HepG2 (cell line): ENCODE measurements around the gene CHST13. TPM values are rescaled to one million over a fixed set of nuclear protein-coding genes. Genes with fewer than 3 reads are reported as not detected.

Experiments used
- ATAC-seq: fragments of 200-7000 bp; cut with Tn5 transposase; 3 replicates; pipeline ENCODE4 v1.9.1; 2020; ENCODE audit warnings: mild to moderate bottlenecking, moderate library complexity
- BruUV-seq: library from RNA; stranded (reverse); fragments of 400-500 nt; replicated peaks from 2 replicates; lab custom pipeline; 2021; lab: Mats Ljungman, UMichigan
- CTCF ChIA-PET: fragments of 300-600 bp; formaldehyde crosslinking; extraction: SDS; loops from one replicate; lab custom pipeline; 2021; ENCODE audit warnings: low total read pairs, inconsistent platforms, low intra/inter-chr PET ratio; lab: Yijun Ruan, JAX
- POLR2A ChIA-PET: fragments of 350-600 bp; sonication (Branson Sonifier 250); formaldehyde crosslinking; loops from one replicate; lab custom pipeline; 2020; ENCODE audit warnings: antibody characterized with exemption, inconsistent platforms; lab: Yijun Ruan, JAX
- DNase-seq: peaks from one replicate; pipeline ENCODE4 v3.0.0-alpha.2; 2015; ENCODE audit warnings: low spot score
- FAIRE-seq: peaks from 3 replicates; lab custom pipeline; 2011; peaks lifted over from hg19 to GRCh38; lab: Jason Lieb, UNC
- H2AFZ ChIP-seq: one replicate; pipeline ENCODE4 v1.6.1; 2011; ENCODE audit warnings: low read length, inconsistent platforms
- H3K27ac ChIP-seq: fragments of 300-600 bp; 3 replicates; pipeline ENCODE4 v1.8.0; 2011; ENCODE audit warnings: mixed run types, mild to moderate bottlenecking, mixed read lengths, low read length, inconsistent platforms; ENCODE audit not compliant: insufficient read depth; ENCODE audit errors: extremely low read length
- H3K27me3 ChIP-seq, 2 experiments: fragments of 200-600 bp in 1 of 2; 2 replicates in 1 of 2; 3 replicates in 1 of 2; pipeline versions ENCODE4 v1.6.0 to v1.8.0; 2011; ENCODE audit warnings: low read length in 2 of 2, mild to moderate bottlenecking in 2 of 2, moderate library complexity in 2 of 2, inconsistent platforms in 1 of 2; ENCODE audit not compliant: insufficient read depth in 2 of 2, control insufficient read depth in 1 of 2
- H3K36me3 ChIP-seq, 2 experiments: fragments of 200-600 bp in 1 of 2; replicated peaks in 1 of 2; 2 replicates in 1 of 2; 3 replicates in 1 of 2; pipeline versions ENCODE4 v1.5.1 to v1.8.0; 2011; ENCODE audit warnings: low read length in 2 of 2, inconsistent platforms in 1 of 2; ENCODE audit not compliant: insufficient read depth in 2 of 2, control insufficient read depth in 1 of 2
- H3K4me1 ChIP-seq: 2 replicates; pipeline ENCODE4 v1.5.1; 2012; ENCODE audit warnings: low read length, inconsistent platforms; ENCODE audit not compliant: insufficient read depth
- H3K4me2 ChIP-seq: 2 replicates; pipeline ENCODE4 v1.6.0; 2011; ENCODE audit warnings: low read depth, low read length, inconsistent platforms
- H3K4me3 ChIP-seq, 3 experiments: fragments of 200-600 bp in 1 of 3; sonication (generic), shearing (Covaris generic) in 1 of 3; replicated peaks in 1 of 3; 2 replicates each; pipeline ENCODE4 v1.5.1; 2011 to 2016; ENCODE audit warnings: low read length in 3 of 3, inconsistent platforms in 2 of 3, low read depth in 2 of 3, mild to moderate bottlenecking in 2 of 3, control low read depth in 1 of 3, mixed read lengths in 1 of 3; ENCODE audit not compliant: insufficient read depth in 1 of 3
- H3K79me2 ChIP-seq: one replicate; pipeline ENCODE4 v1.6.1; 2011; ENCODE audit warnings: low read length, inconsistent platforms; ENCODE audit not compliant: insufficient read depth
- H3K9ac ChIP-seq: 2 replicates; pipeline ENCODE4 v1.6.0; 2011; ENCODE audit warnings: mild to moderate bottlenecking, low read depth, low read length, inconsistent platforms; ENCODE audit not compliant: insufficient read depth
- H3K9me3 ChIP-seq: 2 replicates; pipeline ENCODE4 v1.5.1; 2012; ENCODE audit warnings: mild to moderate bottlenecking, low read length
- H4K20me1 ChIP-seq: 2 replicates; pipeline ENCODE4 v1.6.0; 2011; ENCODE audit warnings: inconsistent platforms, mild to moderate bottlenecking, low read length, moderate library complexity; ENCODE audit not compliant: insufficient read depth
- AFF4 ChIP-seq: sonication (generic); formaldehyde crosslinking; IDR thresholded peaks from 2 replicates; pipeline ENCODE4 v1.4.0; 2020; ENCODE audit warnings: missing genetic modification reagents
- CENPBD1 ChIP-seq: sonication (generic); formaldehyde crosslinking; IDR thresholded peaks from 2 replicates; pipeline ENCODE4 v1.8.0; 2022; ENCODE audit warnings: missing genetic modification reagents, low read depth, mild to moderate bottlenecking, borderline replicate concordance
- HNF1A ChIP-seq, 2 experiments: sonication (generic) in 1 of 2; formaldehyde crosslinking in 1 of 2; IDR thresholded peaks; 2 replicates each; pipeline versions ENCODE4 v1.4.0 to v1.6.1; 2016 to 2020; ENCODE audit warnings: borderline replicate concordance in 1 of 2, low read depth in 1 of 2, mild to moderate bottlenecking in 1 of 2, missing genetic modification reagents in 1 of 2
- MTF2 ChIP-seq: sonication (generic); formaldehyde crosslinking; IDR thresholded peaks from 2 replicates; pipeline ENCODE4 v1.5.0; 2020; ENCODE audit warnings: missing genetic modification reagents, borderline replicate concordance
- PPARG ChIP-seq: conservative IDR thresholded peaks from 2 replicates; pipeline ENCODE4 v1.6.1; 2016; ENCODE audit warnings: missing biosample characterization, missing genetic modification reagents
- SAP130 ChIP-seq: IDR thresholded peaks from 2 replicates; pipeline ENCODE4 v1.6.1; 2016; ENCODE audit warnings: low read depth
- SMARCC2 ChIP-seq: fragments of 450-650 bp; IDR thresholded peaks from 2 replicates; pipeline ENCODE4 v1.6.1; 2017; ENCODE audit warnings: antibody characterized with exemption, mild to moderate bottlenecking
- TEAD2 ChIP-seq: sonication (generic); formaldehyde crosslinking; IDR thresholded peaks from 2 replicates; pipeline ENCODE4 v1.9.0; 2021; ENCODE audit warnings: missing genetic modification reagents
- ZBTB26 ChIP-seq: IDR thresholded peaks from 2 replicates; pipeline ENCODE4 v1.6.1; 2016; ENCODE audit warnings: missing compliant biosample characterization, missing genetic modification reagents, borderline replicate concordance
- ZNF260 ChIP-seq: sonication (generic); formaldehyde crosslinking; IDR thresholded peaks from 2 replicates; pipeline ENCODE4 v1.4.0; 2020; ENCODE audit warnings: missing genetic modification reagents, low read depth, mild to moderate bottlenecking, borderline replicate concordance
- ZNF512B ChIP-seq: sonication (generic); formaldehyde crosslinking; IDR thresholded peaks from 2 replicates; pipeline ENCODE4 v1.5.1; 2020; ENCODE audit warnings: missing genetic modification reagents, mild to moderate bottlenecking, borderline replicate concordance
- WGBS: methylation state at CpG from one replicate; pipeline ENCODE4 v1.1.6; 2017; ENCODE audit warnings: low lambda C conversion rate; 5-methylcytosine and 5-hydroxymethylcytosine counted together
- in situ Hi-C: cut with HindIII; loops from 2 replicates; pipeline ENCODE4 v1.10.0; 2017; ENCODE audit warnings: low pct_unique_long_range_greater_than_20kb; ENCODE audit not compliant: extremely low pct_ligation_motif_present
- intact Hi-C: fragments of 100-400 bp; cut with micrococcal nuclease; formaldehyde crosslinking; loops from one replicate; pipeline ENCODE4 v1.10.0; 2022; ENCODE audit not compliant: unreplicated experiment
- polyA plus RNA-seq, 8 experiments: library from polyadenylated mRNA; depleted of rRNA in 3 of 8; stranded (reverse) in 7 of 8; unstranded in 1 of 8; fragments of >200 nt; fragmentation: Illumina TruSeq in 4 of 8; extraction: Trizol in 4 of 8; gene quantifications; 2 replicates each; pipeline versions ENCODE4 v1.2.1 to v1.2.3, GENCODE V29; 2011 to 2016; ENCODE audit warnings: low read depth in 4 of 8, missing spikeins in 1 of 8, mixed read lengths in 1 of 8; ENCODE audit not compliant: insufficient read depth in 1 of 8
- total RNA-seq, 5 experiments: library from RNA; depleted of rRNA; stranded (reverse); fragments of >200 nt; fragmentation: Illumina TruSeq; extraction: Trizol; gene quantifications; 2 replicates each; pipeline ENCODE4 v1.2.3, GENCODE V29; 2016; ENCODE audit warnings: low read depth in 1 of 5

CHST13 gene
- total and polyA plus RNA-seq, 2 of the 13 experiments (the other 11 are each of a cell fraction or from before 2014, with no cell fraction given), result 32.0 to 43.1 TPM

- POLR2A ChIA-PET, result interaction anchor here (1.3 kb wide), 1 partner anchor 11 kb away, joined by 4 read pairs; no protein-coding TSS in a partner anchor
- no TSS peak for BruUV-seq
- H3K9ac ChIP-seq, result no peak overlapping the region
- in situ Hi-C loops, result no loop called here
- intact Hi-C loops, result no loop called here
- ATAC-seq (no peak), FAIRE-seq (no peak), DNase-seq (no peak)
- peaks cover 0 to 3% of the 10 kb centered on the region in 2 experiments; a peak in 1 of 5 replicates for H3K27me3 ChIP-seq
- H3K4me2 ChIP-seq, result no peak overlapping the region
- H3K9me3 ChIP-seq, result no peaks in the 10 kb centered on the region
- CTCF ChIA-PET, result no interaction called here
- no peak overlapping the region for H3K27ac ChIP-seq
- H2AFZ ChIP-seq, result no peak overlapping the region
- no peaks in the 10 kb centered on the region for H3K79me2 ChIP-seq
- H3K4me3 ChIP-seq, result no peak overlapping the region
- H3K4me1 ChIP-seq, result peaks cover 14% of the 10 kb centered on the region
- 69% methylated on average over 7 of the region's 7 CpGs for WGBS
- H4K20me1 ChIP-seq, result no peaks in the 10 kb centered on the region
- H3K36me3 ChIP-seq, result no peaks in the 10 kb centered on the region
- TF ChIP-seq ZNF260, result no peak
- TF ChIP-seq ZBTB26 (CRISPR knock-in tag), result no peak
- TF ChIP-seq HNF1A (IDR thresholded peaks at IDR 0.05; ENCODE audit: low read depth), result no peak
- no peak for TF ChIP-seq HNF1A (CRISPR knock-in tag; IDR thresholded peaks at IDR 0.05; ENCODE audit: borderline replicate concordance)
- TF ChIP-seq CENPBD1 (CRISPR knock-in tag), result no peak
- no peak for TF ChIP-seq ZNF512B (CRISPR knock-in tag)
- TF ChIP-seq SMARCC2, result no peak
- no peak for TF ChIP-seq MTF2 (CRISPR knock-in tag)
- no peak for TF ChIP-seq PPARG (CRISPR knock-in tag)
- TF ChIP-seq TEAD2 (CRISPR knock-in tag), result no peak
- no peak for TF ChIP-seq SAP130 (CRISPR knock-in tag)
- TF ChIP-seq AFF4 (CRISPR knock-in tag), result no peak
Measured at GRCh38 chr3:126512026-126512425, 11.9 kb upstream of the CHST13 start.
